OCI-LY7 (cell line): ENCODE data around the gene FBXO47. TPM values are rescaled to one million over a fixed set of nuclear protein-coding genes. Genes with fewer than 3 reads are reported as not detected.

Source experiments
- BruUV-seq: library from RNA; stranded (reverse); fragments of 400-500 nt; replicated peaks from 2 replicates; lab custom pipeline; 2021; lab: Mats Ljungman, UMichigan
- CTCF ChIA-PET: fragments of 300-600 bp; sonication (Branson Sonifier 250); formaldehyde crosslinking; loops from one replicate; lab custom pipeline; 2022; ENCODE audit warnings: antibody characterized with exemption; ENCODE audit not compliant: unreplicated experiment; lab: Charles Lee
- POLR2A ChIA-PET: fragments of 300-600 bp; sonication (Branson Sonifier 250); formaldehyde crosslinking; loops from one replicate; lab custom pipeline; 2022; ENCODE audit warnings: antibody characterized with exemption; lab: Charles Lee
- DNase-seq: peaks from one replicate; pipeline ENCODE4 v3.0.0-alpha.2; 2015; ENCODE audit warnings: low spot score
- H2AFZ ChIP-seq: fragments of 200-600 bp; sonication (generic), shearing (Covaris generic); 2 replicates; pipeline ENCODE4 v1.6.1; 2014; ENCODE audit warnings: mild to moderate bottlenecking, antibody characterized with exemption, low read length, moderate library complexity
- H3K27ac ChIP-seq: fragments of 200-600 bp; sonication (generic); 2 replicates; pipeline ENCODE4 v1.5.1; 2014; ENCODE audit warnings: mixed run types, low read depth, mild to moderate bottlenecking, moderate library complexity, low read length, inconsistent platforms; ENCODE audit not compliant: poor library complexity, severe bottlenecking
- H3K36me3 ChIP-seq: fragments of 200-600 bp; sonication (generic); 2 replicates; pipeline ENCODE4 v1.6.1; 2014; ENCODE audit warnings: mild to moderate bottlenecking, antibody characterized with exemption, low read length, moderate library complexity, mixed read lengths; ENCODE audit not compliant: insufficient read depth
- H3K4me1 ChIP-seq: fragments of 200-600 bp; sonication (generic); 2 replicates; pipeline ENCODE4 v1.5.1; 2014; ENCODE audit warnings: mild to moderate bottlenecking, low read length; ENCODE audit not compliant: insufficient read depth, poor library complexity, severe bottlenecking
- H3K4me2 ChIP-seq: fragments of 200-600 bp; sonication (generic); 2 replicates; pipeline ENCODE4 v1.6.1; 2014; ENCODE audit warnings: mild to moderate bottlenecking, low read length
- H3K4me3 ChIP-seq: fragments of 200-600 bp; sonication (generic); 2 replicates; pipeline ENCODE4 v1.5.1; 2014; ENCODE audit warnings: mild to moderate bottlenecking, low read depth, low read length; ENCODE audit not compliant: poor library complexity, severe bottlenecking
- H3K79me2 ChIP-seq: fragments of 200-600 bp; sonication (generic); 2 replicates; pipeline ENCODE4 v1.6.1; 2016; ENCODE audit warnings: low read depth, mild to moderate bottlenecking, low read length, moderate library complexity, mixed read lengths; ENCODE audit not compliant: insufficient read depth
- H3K9me2 ChIP-seq: fragments of 200-600 bp; sonication (generic); 2 replicates; pipeline ENCODE4 v1.6.1; 2016; ENCODE audit warnings: mild to moderate bottlenecking, low read length, mixed read lengths; ENCODE audit not compliant: insufficient read depth
- H3K9me3 ChIP-seq: fragments of 200-600 bp; sonication (generic); 2 replicates; pipeline ENCODE4 v1.6.1; 2014; ENCODE audit warnings: mild to moderate bottlenecking, mixed run types, low read length, mixed read lengths
- H4K20me1 ChIP-seq: fragments of 200-600 bp; sonication (generic); 2 replicates; pipeline ENCODE4 v1.6.1; 2014; ENCODE audit warnings: mild to moderate bottlenecking, antibody characterized with exemption, low read length, moderate library complexity, mixed read lengths; ENCODE audit not compliant: insufficient read depth
- CTCF ChIP-seq: fragments of 200-600 bp; sonication (generic); conservative IDR thresholded peaks from 2 replicates; pipeline ENCODE4 v1.5.1; 2014; ENCODE audit warnings: mild to moderate bottlenecking, antibody characterized with exemption, low read length, moderate library complexity, mixed read lengths
- EZH2phosphoT487 ChIP-seq: fragments of 200-600 bp; sonication (generic); IDR thresholded peaks from 2 replicates; pipeline ENCODE4 v1.6.1; 2018; ENCODE audit warnings: low read depth, borderline replicate concordance, mild to moderate bottlenecking, mixed run types, antibody characterized with exemption, low read length, moderate library complexity, mixed read lengths
- intact Hi-C: fragments of 100-400 bp; cut with micrococcal nuclease; formaldehyde crosslinking; loops from one replicate; pipeline ENCODE4 v1.10.0; 2022; ENCODE audit not compliant: unreplicated experiment
- total RNA-seq, 2 experiments: library from RNA; depleted of rRNA in 1 of 2; stranded (reverse); fragments of >200 nt in 1 of 2; shearing (Covaris generic) in 1 of 2; gene quantifications; 2 replicates each; pipeline ENCODE4 v1.2.3, GENCODE V29; 2014 to 2022

The FBXO47 gene
- total RNA-seq, 2 experiments from 2014 or later = 0.13 TPM; not detected in 1

- Histone ChIP-seq H3K4me3 (no peak overlapping the region), H3K9me2 (no peaks in the 10 kb centered on the region), H3K36me3 (no peaks in the 10 kb centered on the region), H3K4me1 (peaks cover 9% of the 10 kb centered on the region), H3K4me2 (no peak overlapping the region), H4K20me1 (no peaks in the 10 kb centered on the region), H3K27ac (no peak overlapping the region), H2AFZ (no peak overlapping the region), H3K79me2 (no peaks in the 10 kb centered on the region), H3K9me3 (no peaks in the 10 kb centered on the region)
- ChIA-PET POLR2A (no interaction called here), CTCF (interaction anchor here (0.6 kb wide), 1 partner anchor 1600 kb away, joined by 3 read pairs; no protein-coding TSS in a partner anchor)
- no peak for DNase-seq
- intact Hi-C loops = no loop called here
- no TSS peak for BruUV-seq
- TF ChIP-seq EZH2phosphoT487 (no peak), CTCF (no peak)
Measured at GRCh38 chr17:39015546-39015935, 48.3 kb upstream of the FBXO47 start.

- Histone ChIP-seq H3K9me3 (no peaks in the 10 kb centered on the region), H3K79me2 (no peaks in the 10 kb centered on the region), H3K27ac (no peak overlapping the region), H3K36me3 (no peaks in the 10 kb centered on the region), H3K4me3 (no peak overlapping the region), H2AFZ (no peak overlapping the region), H3K4me2 (no peak overlapping the region), H3K4me1 (peaks cover 9% of the 10 kb centered on the region), H3K9me2 (no peaks in the 10 kb centered on the region), H4K20me1 (no peaks in the 10 kb centered on the region)
- no peak for DNase-seq
- ChIA-PET POLR2A (interaction anchor here (0.9 kb wide), 1 partner anchor 85 kb away, joined by 3 read pairs; no protein-coding TSS in a partner anchor), CTCF (no interaction called here)
- TF ChIP-seq CTCF (no peak), EZH2phosphoT487 (no peak)
- BruUV-seq = no TSS peak
- intact Hi-C loops = no loop called here
Measured at GRCh38 chr17:39014795-39015545, 47.8 kb upstream of the FBXO47 start.
